ENCODE data around the gene PODXL2.
"Not testable (repeated sequence)": the region's sequence is repeated elsewhere in the genome, so short reads cannot be mapped to it uniquely, and the experiment has no call there.

The PODXL2 gene

DNA sequence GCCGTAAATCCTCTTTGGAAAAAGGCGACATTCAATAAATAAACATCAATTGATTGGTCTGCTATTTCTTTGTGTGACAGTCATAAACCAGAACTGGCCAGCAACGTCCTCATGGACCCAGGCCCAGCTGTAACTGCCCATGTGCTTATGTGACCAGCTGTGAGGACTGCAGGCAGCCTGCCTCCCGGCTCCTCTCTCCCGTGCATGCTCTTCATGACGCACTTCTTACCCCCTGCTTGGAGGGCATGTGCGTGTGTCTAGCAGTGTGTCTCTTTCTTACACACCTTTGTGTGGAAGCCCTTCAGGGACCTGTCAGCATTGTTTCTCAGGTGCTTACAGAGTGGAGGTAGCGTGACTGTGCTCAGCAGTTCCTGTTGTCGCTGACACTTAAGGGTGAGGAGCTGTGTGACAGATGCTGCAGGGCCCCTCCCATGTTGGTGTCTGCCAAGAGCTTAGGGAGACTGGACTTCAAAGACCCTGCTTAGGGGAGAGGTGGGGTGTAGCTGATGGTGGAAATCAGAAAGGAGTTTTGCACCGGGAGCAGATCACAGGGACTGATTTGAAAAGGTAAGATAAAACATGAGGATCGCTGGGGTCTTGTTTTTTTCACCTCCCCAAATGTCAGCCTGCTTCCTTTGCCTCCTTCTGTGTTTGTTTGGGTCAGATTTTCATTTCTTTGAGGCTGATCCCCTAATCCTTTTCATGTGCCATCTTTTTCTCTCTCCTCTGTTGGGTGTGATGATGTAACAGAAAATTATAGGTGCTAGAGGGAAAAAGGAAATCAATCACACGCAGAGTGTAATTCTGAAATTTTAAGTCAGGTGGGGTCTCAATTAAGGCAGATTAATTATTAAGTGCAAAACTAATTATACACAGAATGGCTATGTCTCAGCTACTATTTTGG, 2.1 kb downstream of the PODXL2 start:
- no peak for DNase-seq (ENCODE audit: low spot score)

DNA sequence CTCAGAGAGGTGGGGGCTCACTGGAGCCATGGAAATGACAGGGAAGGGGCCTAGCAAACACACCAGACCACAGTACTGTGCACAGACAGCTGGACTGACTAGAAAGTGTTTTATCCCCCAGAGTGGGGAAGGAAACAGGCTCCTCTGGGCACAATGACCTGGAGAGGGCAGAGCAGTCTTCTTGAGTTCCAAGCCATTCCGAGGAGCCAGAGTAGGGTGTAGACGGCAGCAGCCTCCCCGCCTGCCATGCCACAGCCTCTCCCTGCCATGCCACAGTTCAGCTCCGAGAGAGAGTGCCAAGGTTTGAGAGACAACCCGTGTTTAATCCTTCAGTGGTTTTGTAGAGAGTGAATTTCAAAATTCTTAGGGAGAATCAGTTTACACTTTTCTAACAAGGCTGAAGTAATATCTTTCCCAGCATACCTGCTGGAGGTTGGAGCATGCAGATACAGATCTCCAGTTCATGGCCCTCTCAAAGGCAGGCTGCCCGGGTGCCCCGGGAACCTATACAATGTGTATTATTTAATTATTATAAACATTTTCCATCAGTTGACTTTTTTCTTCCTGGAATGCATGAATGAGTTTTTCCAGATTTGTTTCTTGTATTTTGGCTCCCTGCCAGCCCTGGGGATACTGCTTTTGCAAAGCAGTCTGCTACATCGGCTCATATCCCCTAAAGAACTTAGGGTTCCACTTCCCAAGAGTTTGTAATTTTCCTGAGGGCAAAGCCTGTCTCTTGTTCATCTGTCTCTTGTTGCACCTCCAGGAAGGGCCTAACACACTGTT, 3.2 kb downstream of the PODXL2 start:
- no peak for DNase-seq (ENCODE audit: low spot score)

DNA sequence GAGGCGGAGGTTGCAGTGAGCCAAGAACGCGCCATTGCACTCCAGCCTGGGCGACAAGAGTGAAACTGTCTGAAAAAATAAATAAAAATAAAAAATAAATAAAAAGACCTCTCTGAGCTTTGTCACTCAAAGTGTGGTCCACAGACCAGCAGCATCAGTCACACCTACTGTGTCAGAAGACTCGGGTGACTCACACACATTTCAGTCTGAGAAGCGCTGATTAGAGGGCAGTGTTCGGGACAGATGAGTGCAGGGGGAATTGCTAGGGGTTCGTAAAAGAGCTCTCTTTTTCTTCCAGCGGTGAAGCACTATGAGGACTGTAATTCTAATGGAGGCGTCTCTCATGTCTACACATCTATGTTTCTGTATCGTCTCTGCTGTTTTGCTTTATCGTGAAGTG, 5.7 kb downstream of the PODXL2 start:
- DNase-seq (ENCODE audit: low spot score), result no peak

DNA sequence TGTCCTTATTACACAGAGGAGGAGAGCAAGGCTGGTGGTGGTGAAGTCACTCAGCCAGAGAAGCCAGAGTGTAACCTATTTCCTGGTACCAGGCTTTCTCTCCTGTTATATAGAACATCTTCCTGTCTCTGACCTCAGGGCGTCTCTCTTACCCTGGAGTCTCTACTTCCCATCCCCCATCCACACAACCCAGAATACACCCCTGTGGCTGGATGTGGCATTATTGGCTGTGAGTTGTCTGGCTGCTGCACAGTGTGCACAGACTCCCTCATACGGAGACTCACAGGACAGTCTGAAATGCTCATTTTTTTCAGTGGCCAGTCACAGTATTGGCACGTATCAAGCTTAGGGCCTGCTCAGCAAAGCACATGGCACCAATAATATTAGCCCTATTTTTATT, 8.6 kb downstream of the PODXL2 start:
- DNase-seq (ENCODE audit: low spot score), result no peak

DNA sequence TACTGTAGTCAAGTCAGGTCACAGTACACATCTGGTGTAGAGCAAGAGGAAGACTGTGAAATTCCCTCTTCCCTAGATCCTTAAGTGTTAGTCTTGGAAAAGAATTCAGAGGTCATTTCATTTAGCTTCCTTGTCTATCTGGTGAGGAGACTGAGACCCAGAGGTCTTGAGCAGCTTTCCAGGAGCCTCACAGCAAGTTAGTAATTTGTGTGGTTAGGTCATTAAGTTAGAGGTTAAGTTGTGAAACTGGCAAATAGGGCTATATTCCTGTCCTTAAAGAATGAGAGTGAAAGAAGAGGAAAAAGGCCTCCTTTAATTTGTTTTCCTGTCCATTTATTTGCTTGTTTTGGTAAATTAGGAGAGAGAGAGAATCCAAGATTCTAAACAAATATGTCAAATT, 9.0 kb downstream of the PODXL2 start:
- no peak for DNase-seq (ENCODE audit: low spot score)

DNA sequence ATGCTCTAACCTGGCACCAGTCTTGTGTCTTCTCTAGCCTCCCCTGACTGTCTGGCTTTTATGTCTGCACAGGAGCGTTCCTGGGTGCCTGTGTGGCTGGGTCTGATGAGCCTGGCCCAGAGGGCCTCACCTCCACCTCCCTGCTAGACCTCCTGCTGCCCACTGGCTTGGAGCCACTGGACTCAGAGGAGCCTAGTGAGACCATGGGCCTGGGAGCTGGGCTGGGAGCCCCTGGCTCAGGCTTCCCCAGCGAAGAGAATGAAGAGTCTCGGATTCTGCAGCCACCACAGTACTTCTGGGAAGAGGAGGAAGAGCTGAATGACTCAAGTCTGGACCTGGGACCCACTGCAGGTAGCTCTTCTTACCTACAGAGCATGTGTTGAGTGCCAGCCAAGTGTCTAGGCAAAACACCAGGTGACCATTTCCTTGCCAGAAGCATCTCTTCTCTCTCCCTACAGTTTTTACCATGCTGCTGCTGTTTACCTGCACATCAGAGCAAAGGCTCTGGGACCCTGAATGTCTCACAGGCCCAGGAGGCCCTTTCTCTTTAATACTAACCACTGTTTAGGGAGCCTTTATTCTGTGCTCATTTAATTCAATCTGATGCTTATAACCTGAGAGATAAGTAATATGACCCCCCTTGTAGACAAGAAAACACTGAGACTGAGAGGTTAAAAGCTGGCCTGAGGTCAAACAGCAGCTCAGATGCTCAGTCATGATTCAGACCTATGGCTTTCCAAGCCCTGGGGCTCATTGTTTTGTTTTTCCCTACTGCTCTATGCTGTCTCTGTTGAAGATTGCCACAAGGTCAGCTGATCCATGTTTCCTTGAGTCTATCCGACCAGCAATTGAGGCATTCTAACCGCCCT, 10.4 kb downstream of the PODXL2 start:
- DNase-seq (ENCODE audit: low spot score), result no peak

DNA sequence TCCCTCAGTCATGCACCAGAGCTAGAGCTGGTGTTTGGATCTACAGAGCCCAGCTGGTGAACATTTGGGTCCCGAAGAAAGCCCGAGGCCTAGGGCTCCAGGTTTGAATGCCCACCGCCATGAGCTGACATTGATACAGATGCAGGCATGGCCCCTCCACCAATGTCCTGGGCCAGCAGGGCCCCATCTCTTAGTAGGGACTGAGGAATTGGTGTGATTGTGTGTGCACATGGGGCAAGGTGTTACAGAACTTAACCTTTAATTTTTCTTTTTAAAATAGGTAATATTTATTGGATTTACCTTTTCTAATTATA, 11.0 kb downstream of the PODXL2 start:
- no peak for DNase-seq (ENCODE audit: low spot score)

DNA sequence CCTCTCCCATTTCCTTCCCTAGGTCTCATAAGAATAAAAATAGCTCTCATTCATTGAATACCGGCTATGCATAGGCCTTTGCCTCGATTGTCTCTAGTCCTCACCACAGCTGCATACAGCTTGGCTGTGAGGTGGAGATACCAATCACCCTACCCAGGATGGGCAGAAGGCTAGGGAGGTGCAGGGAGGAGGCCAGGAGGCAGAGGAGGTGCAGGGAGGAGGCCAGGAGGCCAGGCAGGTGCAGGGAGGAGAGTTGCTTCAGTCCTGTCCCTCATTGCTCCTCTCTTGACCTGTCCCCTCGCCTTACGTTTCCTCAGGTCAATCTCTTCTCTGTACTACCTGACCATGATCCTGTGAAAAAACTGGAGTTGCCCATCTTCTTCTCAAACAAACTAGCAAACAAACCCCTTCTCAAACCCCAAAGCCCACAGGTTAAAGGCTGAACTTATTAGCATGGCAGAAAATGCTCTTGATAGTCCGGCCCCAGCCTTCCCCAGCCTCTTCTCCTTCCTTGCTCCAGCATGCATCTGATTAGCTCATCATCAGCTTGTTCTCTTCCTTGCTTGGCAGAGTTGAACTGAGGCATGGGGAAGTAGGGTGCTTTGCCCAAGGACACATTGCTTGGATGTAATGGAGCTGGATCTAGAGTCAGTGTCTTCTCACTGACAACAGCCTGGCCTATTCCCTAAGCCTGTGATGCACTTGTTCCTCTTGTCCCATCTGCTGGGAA, 15.8 kb downstream of the PODXL2 start:
- no peak for DNase-seq (ENCODE audit: low spot score)

DNA sequence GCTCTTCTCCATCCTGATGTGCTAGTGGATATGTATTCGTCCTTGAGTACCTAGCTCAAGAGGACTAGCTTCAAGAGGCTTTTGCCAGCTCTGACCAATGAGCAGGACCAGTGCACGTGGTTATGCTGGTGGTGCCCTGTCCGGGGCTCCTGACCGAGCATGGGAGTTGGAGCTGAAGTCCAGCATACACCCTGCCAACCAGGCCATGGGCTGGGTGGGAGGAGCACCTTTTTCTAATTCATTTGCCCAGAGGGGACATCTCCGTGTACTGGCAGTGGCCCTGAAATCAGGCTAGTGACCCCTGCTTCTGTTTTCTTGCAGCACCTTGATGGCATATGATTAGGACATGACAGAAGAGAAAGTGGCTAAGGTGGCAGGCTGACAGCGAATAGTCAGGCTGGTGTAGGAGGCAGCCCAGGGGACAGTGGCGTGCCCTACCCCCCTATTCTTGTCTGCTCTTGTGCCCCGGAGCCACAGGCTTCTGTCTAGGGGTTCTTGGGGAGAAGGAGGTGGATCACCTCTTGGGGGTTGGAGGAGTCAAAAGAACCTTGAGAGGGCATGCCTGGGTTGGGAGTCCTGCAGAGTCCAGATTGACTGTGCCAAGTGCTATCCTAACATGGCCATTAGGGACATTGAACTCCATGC, 16.5 kb downstream of the PODXL2 start:
- DNase-seq (ENCODE audit: low spot score), result no peak

DNA sequence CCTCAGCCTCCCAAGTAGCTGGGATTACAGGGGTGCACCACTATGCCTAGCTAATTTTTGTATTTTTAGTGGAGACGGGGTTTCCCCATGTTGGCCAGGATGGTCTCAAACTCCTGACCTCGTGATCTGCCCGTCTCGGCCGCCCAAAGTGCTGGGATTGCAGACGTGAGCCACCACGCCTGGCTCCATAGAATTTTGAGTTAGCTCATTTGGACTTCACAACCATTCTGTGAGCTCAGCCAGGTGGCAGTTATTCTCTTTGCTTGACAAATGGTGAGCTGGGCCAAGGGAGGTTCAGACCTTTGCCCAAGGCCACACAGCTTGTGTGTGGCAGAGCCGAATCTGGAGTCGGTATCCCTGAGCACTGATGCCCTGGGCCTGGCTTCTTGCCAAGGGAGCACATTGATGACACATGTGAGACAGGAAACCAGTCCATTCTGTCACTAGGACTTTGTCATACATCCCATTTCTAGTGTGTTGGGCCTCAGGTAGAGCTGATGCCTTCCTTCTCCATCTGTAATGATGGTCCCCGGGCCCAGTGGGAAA, 17.6 kb downstream of the PODXL2 start:
- no peak for DNase-seq (ENCODE audit: low spot score)

DNA sequence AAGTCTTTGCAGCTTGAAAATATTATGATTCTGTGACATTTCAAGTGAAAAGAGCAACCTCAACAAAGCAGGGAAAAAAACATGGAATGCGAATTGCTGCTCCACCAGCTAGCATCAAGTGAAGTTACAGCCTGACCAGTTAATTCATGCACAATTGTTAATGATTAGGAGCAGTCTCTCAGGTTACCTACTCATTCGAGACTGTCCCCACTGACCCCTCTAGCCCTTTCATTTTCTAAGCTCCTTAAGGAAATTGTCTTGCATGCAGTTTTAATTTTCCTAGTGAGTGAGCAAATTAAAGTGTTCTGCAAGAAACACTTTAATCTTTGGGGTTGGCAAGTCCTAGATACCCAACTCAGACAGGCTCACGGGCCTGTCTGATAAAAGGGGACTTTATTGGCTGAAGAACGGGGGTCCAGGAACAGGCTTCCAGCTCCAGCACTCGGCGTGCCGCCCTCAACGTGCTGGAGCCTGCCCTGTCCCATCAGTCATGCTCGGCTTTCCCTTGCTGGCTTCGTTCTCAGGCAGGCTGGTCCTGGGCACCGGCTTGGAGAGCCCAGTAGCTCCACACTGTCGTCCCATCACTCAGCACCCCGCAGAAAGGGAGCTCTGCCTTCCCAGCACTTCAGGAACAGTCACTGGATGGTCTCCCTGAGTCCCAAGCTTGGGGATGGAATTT, 18.3 kb downstream of the PODXL2 start:
- no peak for DNase-seq (ENCODE audit: low spot score)

DNA sequence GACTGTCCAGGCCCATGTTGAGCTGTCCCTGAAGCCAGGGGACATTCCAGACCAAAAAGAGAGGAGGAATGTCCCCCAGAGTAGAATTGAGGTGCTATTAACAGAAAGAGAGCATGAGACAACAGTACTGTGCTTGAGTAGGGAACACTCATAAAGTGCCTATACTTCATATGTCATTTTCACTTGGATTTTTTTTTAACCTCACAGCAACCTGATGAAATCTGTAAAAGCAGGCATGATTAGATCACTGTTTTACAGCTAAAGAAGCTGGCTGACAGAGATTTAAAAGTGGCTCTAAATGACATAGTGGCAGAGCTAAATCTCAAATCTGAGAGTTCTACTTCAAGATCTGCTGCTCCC, 18.8 kb downstream of the PODXL2 start:
- DNase-seq (ENCODE audit: low spot score), result no peak

DNA sequence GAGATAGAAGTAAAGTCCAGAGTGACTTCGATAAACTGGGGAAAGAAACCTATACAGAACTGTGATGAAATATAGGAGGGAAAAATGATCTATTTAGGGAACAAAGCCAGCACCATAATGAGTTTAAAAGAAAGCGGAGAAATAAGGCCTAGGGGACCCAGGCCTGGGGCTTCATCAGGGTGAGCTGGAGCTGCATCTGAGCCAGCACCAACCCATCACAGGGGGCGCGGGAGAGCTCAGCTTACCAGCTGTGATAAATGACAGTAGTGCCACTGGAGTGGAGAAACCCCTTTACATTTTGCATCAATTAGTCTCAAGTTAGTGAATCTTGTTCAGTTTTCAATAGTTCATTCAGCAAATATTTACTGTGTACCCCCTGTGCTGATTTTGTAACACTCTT, 21.3 kb downstream of the PODXL2 start:
- DNase-seq (ENCODE audit: low spot score), result no peak

DNA sequence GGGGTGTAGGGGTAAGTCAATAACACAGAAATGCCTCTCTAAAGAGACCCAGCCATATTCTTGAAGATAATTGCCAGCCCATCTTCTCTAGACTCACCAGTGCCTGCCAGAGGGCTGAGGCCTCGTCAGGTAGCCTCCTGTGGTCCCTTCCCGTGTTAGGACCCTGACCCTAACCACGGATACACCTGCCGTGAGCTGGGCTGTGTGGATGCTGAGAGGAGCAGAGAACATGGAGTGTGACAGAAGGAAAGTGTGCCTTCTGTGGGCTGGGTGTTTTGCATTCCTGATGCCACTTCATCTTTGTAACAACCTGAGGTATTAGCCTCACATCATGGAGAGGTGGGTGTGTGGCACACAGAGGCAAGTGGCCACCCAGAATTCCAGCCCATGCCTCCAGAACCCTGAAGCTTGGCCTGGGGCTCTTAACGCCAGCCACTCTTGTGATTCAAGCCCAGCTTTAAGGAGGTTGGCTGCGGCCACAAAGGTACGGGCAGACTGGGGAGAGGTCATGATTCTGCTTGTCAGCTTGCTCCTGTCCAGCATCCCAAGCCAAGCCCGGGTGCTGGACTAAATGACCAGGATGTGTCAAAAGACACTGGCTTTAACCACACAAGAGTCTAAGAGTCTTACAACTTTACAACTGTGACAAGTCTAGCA, 22.7 kb downstream of the PODXL2 start:
- no peak for DNase-seq (ENCODE audit: low spot score)

DNA sequence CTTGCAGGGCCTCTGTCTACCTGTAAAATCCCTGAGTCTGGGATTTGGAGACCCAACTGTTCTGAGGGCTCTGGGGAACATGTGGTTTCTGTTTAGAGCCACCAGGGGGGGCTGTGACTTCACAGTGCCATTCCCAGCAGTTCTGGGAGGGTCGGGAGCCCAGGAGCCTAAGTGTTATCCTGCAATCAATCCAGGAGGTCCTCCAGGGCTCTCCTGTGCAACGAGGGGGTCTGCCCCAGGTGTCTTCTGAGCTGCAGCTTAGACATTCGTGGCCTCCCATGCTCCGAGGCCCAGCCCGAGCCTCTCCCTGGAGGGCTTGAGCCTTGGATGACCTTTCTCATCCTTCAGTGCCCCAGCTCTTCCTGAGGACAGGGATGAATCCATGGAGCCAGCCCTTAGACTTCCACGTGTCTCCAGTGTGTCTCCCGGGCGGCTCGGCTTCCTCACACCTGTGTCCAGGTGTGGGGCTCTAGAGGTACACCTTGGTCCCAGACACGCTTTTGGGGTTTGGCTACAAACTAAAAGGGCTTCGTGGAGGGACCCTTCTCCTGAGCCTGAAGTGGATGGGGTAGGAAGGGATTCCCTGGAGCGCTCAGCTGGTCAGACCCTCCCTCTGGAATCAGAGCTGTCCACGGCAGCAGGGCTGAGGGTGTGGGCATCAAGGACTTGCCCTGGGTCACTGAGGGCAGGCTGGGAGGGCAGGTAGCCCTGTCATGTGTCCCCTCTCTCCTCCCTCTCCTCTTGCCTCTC, 23.4 kb downstream of the PODXL2 start:
- peak; percentile 49 for DNase-seq (ENCODE audit: low spot score)

DNA sequence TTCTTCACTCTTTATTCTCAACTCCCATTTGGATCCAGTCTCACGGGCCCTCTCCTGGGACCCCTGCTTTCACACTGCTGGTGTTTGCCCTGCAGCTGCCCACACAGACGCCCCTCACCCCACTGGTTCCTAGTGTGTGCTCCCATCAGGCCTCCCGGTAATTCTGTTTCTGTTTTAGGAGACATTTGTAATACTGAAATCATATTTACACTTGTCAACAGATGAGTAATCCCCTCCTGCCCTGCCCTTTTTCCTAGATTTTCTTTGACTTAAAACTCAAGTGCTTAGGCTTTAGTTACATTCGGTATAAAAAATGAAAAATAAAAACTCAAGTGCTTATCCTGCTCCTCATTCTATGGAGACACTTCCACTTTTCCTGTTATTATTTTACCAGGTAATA, 25.4 kb downstream of the PODXL2 start:
- no peak for DNase-seq (ENCODE audit: low spot score)

DNA sequence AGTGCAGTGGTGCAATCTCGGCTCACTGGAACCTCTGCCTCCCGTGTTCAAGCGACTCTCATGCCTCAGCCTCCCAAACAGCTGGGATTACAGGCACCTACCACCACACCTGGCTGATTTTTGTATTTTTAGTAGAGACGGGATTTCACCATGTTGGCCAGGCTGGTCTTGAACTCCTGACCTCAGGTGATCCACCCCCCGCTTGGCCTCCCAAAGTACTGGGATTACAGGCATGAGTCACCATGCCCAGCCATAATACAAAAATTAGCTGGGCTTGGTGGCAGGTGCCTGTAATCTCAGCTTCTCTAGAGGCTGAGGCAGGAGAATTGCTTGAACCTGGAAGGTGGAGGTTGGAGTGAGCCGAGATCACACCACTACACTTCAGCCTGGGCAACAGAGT, 26.0 kb downstream of the PODXL2 start:
- not testable (repeated sequence) for DNase-seq (ENCODE audit: low spot score)

DNA sequence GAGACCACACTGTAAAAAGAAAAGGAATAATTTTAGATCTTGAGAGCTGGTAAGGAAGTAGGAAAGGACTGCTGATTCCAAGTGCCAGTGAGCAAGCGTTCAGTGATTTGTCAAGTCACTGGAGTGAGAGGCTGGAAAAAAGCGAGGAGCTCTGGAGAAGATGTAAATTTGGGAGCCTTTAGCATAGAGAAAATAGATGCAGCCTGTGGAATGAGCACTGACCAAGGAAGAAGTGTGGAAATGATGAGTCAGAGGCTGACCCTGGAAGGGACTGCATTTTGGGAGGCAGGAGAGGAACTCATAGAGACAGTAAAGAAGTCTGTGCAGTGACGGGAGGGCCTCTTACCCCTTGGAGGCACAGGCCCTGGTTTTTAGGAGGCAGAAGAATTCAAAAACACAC, 26.7 kb downstream of the PODXL2 start:
- DNase-seq (ENCODE audit: low spot score), result no peak

DNA sequence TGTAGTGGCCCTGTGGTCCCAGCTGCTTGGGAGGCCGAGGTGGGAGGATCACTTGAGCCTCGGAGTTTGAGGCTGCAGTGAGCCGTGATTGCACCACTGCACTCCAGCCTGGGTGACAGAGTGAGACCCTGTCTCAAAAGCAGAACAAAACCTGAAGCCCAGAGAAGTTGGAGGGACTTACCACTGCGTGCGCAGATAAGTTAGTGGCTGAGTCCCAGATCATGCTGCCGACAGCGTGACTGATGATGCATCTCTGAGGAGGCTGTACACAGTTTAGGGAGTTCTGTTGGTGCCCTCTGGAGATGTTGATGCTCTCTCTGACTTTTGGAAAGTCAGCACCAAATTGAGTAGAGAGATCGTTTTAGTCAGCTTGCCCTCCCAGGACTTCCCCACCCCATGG, 27.9 kb downstream of the PODXL2 start:
- no peak for DNase-seq (ENCODE audit: low spot score)

Measured in globus pallidus (tissue), 1 donor.